HG03460 (cell line): Measurements from ENCODE around the gene OR11A1.

ENCODE experiments used
- ATAC-seq: cut with Tn5 transposase; IDR thresholded peaks from one replicate; pipeline ENCODE4 v1.9.1; 2021; ENCODE audit not compliant: unreplicated experiment

Gene OR11A1, protein sequence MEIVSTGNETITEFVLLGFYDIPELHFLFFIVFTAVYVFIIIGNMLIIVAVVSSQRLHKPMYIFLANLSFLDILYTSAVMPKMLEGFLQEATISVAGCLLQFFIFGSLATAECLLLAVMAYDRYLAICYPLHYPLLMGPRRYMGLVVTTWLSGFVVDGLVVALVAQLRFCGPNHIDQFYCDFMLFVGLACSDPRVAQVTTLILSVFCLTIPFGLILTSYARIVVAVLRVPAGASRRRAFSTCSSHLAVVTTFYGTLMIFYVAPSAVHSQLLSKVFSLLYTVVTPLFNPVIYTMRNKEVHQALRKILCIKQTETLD

DNA sequence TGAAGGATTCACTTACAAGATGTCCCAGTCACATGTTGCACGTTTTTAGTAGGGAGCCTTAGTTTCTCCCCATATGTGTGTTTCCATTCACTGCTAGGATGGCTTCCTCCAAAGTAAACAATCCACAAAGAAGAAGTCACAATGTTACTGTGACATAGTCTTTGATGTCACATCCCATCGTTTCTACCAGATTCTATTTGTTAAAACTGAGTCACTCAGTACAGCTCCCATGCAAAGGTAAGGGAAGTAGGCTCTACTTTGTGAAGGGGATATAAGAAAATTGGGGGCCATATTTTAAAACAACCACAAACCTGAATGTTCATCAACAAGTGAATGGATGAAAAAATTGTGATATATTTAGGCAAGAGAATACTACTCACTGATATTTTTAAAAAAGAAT is at the start of gene OR11A1, which contains the start of gene OR2H1:
OR11A1 (minus strand) TSS at position 101 of the 400 bp plus-strand sequence. CDS start 29,430 bp downstream, outside the sequence.
OR2H1 (plus strand) TSS at position 185 of the 400 bp plus-strand sequence. CDS start 4,615 bp downstream, outside the sequence.
- ATAC-seq: no peak

DNA sequence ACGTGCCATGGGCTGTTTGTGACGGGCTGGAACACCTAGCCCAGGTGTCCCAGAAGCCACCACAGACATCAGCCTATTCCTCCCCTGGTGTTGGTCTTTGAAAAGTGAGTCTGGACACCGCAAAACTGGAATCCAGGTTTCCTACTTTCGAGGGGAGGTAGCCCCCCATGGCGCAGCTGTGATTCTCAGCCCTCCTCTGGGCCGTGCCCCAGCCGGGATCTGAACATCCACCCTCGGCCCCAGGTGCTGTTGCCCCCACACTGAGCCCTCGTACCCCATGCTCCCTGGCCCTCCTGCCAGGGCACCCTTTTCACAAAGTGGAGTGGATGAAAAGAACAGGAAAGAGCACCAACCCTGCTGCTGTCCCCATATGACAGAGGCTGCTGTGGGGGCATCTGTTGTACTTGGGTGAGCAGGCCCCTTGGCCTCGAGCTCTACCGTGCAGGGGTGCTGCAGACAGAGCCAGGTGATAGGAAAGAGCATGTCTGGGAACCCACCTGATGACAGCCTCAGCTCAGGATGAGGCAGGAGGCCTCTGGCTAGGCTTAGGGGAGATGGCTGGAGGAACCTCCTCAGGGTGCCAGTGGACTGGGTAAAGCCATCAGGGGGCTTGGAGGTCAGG is 49.7 kb upstream of the OR11A1 start:
- no peak for ATAC-seq

DNA sequence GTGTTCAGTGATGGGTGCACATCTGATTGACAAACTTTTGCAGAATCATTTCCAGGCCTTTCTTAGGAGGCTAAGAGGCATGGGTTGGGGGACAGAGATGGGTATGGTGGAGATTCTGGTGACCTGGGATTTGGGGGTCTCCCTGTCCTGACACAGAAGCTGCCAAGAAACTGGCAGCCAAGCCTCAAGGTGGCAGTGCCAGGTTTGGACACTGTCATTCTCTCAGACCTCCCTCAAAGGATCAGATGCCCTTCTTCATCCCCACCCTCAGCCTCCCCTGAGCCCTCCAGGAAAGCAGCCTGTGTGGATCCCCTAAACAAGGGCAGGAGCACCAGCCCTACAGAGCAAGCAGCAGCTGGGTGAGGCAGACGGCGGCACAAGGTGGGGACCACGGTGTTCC is 48.9 kb upstream of the OR11A1 start:
- no peak for ATAC-seq

DNA sequence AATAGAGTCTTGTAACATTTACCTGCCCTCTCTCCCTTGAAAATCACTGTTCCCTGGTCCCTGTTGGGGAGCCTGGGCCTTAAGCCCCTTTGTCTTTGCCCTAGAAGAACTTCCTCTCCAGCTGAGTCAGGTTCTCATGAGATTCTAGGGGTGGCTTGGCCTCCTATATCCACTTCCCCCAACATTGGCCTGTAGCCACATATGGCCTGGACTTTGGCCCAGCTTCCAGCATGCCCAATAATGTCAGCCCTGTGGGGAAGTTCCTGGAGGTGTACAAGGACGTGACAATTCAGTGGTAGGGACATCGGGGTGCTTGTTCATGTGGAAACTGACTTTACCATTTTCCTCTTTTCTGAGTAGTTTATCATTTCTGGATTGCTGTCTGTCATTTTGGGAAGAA is 48.1 kb upstream of the OR11A1 start:
- ATAC-seq: no peak

DNA sequence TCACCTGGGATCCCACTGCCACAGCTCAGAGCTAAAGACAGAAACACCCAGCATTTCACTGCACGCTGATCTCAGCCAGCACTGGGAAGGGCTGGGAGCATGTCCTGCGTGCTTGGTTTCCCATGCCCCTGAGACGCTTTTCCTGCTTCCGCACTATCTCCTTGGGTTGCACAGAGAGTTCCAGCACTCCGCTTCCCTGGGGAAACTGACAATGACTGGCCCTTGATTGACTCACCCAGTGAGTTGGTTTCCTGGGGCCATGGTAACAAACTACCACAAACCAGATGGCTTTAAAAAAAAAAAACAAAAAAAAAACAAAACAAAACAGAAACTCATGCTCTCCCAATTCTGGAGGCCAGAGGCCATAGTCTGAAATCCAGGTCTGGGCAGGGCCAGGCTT is 45.7 kb upstream of the OR11A1 start:
- ATAC-seq: no peak

DNA sequence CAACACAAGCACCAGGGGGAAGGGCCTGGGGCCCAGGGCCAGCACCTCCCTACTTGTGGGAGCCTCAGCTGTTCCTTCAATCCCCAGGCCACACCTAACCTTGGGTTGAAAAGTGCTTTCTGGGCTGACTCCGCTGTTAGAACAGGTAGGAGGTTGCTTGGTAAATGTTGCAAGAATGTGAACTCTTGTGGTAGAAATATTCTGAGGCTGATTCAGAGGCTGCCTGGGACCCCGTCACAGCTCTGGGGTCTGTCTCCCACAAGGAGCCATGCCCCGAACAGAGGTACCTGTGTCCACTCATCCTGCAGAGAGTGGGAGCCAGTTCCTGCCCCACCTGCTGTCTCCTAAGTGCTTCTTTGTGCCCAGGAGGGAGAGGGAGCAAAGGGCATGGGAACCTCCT is 45.3 kb upstream of the OR11A1 start:
- no peak for ATAC-seq

DNA sequence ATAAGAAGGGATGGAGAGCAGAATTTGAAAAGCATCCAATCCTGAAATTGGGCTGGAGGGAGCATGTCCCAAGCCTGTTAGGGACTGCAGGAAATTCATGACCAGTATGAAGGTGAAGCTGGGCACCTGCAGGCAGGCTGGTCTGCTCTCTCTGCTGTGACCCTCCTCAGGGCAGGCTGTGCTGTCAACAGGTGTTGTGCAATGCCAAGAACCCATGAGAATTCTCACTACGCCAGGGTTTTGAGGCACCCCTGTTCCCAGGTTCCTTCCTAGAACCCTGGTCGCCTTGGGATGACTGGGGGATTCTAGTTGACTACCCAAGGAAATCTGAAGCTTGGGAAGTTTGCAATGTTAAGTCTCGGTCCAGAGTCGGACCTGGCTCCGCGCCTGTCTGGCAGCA is 44.2 kb upstream of the OR11A1 start:
- no peak for ATAC-seq

DNA sequence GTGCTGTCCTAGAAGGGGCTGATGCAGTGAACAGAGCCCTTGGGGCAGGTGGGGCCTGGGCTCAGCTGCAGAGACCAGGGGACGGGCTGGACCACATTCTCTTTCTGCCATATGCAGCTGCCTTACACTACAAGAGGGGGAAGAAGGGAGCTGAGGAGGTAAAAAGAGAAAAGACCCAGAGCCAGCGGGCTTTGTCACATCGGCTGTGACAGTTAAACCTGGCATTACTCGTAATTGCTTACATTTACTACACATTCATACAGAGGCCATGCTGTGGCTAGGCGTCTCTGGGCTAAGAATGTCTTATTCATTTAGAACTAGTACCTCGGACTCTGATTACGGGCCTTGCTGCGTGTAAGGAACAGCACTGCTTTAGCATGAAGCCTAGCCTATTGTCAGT is 43.7 kb upstream of the OR11A1 start:
- ATAC-seq: no peak

DNA sequence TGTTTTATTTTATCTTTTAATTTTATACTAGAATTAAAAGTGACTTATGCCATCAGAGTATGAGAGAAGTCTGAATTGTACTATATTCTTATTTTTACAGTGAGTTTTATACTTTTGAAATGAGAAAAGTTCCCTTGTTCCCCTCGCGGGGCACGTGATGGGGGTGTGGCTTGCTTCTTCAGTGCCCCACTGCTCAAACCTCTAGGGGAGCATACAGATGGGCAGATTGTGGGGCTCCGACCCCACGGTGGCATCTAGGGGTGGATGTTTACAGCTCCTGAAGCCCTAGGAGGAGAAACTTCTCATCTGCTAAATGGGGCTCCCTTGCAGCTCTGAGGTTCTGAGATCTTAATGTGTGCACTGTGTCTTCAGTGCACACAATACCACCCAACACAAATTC is 42.8 kb upstream of the OR11A1 start:
- ATAC-seq: no peak

DNA sequence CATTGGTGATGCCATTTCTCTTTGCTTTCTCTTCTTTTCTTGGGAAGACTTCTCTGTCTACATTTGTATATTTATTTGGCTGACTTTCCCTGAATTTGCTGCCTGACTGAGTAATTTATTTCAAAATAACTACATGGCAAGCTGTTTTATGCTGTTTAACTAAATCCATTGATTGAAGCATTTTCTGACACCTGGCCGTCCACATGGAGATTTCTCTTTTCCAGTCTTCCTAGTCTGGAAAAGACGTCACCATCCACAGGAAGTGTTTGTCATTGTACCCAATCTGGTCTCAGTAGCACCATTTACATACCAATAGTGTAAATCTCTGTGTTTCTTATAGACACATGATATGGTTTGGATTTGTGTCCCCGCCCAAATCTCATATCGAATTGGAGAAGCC is 40.1 kb upstream of the OR11A1 start:
- ATAC-seq: no peak

DNA sequence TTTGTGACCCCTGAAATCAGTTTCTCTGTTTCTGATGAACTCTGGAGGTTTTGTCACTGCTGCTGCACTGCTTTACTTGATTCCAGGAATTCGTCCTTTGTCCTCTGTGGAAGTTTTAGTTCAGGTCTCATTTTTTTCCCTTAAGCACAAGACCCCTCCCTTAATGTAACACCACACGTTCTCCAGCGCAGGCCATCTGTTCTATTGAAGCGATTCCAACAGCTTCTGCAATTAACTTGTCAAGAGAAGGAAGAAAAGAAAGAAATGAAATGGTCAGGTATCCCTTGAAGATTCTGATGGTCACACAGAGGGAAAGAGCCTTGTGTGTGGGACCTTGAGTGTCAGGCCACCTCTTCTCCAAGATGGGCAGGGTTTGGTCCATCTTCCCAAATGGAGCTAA is 38.7 kb upstream of the OR11A1 start:
- no peak for ATAC-seq

DNA sequence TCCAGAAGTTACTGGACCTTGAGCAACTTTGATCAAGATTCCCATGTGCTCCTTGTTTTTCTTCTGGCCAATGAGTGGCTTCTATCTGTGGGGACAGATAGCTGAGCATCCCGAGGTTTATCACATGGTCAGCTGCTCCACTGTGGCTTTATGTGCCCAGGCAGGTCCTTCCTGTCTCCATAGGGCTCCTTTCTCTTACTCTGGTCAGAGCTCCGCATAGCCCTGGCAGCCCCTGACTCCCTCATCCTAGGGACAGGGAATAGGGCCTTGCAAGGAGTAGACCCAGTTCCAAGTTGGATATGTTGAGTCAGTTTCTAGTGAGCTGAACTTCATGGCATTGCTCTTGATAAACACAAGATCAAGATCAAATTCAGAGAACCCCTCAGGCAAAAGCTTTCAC is 37.3 kb upstream of the OR11A1 start:
- ATAC-seq: no peak

DNA sequence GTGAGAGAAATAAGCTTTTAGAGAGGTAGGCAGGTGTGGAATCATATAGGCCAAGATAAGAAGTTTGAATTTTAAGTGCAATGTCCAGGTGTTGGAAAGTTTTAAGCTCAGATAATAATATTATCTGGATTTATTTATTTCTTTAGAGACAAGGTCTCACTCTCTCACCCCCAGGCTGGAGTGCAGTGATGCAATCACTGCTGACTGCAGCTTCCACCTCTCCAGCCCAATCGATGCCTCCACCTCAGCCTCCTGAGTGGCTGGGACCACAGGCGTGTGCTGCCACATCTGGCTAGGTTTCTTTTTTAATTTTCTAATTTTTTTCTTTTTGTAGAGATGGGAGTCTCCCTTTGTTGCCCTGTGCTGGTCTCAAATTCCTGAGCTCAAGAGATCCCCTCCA is 36.4 kb upstream of the OR11A1 start:
- ATAC-seq: no peak

DNA sequence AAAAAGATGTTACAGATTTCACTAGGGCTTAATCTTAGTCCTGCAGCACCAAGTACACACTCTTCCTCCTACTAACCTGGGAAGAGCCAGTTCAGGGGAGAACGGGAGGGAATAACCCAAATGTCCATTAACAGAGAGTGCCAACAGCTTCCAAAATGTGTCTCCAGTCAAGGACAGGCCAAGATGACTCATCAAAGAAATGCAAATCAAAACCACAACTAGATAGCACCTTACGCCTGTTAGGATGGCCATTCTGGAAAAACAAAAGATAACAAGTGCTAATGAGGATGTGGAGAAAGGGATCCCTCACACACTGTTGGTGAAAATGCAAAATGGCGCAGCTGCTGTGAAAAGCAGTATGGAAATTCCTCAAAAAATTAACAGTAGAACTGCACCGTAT is 34.7 kb upstream of the OR11A1 start:
- no peak for ATAC-seq

DNA sequence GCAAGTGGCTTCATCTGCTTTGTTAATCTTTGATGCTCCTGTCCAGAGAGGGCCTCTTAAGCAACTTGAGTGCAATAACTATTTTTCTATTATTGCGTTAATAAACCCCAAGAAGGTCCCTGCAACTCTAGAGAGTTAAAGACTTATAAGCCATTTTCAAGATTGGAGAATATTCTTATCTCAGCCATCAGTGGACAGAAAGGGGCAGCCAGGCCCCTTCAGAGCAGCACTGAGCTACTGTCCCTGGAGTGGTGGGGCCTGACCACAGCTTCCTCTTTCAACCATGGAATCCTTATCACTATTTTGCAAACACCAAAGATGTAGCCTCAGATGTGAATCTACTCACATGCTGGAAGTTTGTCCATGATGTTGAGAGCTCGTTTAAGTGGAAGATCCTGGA is 33.7 kb upstream of the OR11A1 start:
- ATAC-seq: no peak

DNA sequence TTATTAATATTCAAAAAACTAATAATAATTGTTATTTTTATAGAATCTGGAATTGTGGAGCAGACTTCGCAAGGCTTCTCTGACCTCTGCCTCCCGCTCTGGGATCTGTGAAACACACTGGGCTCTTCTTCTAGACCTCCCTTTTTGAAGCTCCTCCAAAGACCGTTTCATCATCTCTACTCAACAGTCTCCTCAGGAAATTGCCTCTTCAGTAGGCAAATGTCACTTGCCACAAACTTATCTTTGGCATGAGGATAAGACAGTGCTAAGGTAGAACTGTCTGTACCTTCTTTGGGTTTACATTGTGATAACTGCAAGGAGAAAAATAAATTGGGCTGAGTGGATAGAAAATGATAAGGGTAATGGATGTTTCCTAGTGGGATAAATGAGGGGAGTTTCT is 33.2 kb upstream of the OR11A1 start:
- no peak for ATAC-seq

DNA sequence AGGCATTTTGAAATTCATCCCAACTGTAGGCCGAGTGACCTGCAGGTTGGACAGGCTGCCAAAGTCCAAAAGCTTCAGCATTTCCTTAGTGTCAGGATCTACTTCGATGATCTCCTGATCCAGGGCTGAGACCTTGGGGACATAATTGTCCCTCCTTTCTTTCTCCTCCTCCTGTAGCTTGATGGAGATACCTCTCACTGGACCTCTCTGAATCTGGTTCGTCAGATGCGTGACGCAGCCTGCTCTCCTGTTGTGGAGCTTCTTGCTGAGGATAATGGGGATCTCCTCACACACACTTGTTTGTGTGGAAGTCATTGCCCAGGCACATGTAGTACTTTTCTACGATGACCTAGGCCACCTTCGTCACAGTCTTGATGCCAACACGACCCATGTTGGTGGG is 32.4 kb upstream of the OR11A1 start:
- no peak for ATAC-seq

DNA sequence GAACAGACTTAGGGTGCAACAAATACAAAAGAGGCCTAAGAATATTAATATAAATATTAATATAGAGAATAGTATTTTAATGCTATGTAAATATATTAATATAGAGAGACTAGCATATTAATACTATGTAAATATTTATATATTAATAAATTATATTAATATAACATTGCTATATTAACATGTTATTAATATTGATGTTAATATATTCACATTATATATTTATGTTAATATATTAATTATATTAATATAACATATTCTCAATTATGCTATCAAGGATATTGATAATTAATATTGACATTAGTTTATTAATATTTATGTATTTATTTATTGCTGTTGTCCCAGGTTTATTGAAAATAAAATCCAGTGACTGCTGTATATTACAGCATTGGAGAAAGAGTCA is 32.0 kb upstream of the OR11A1 start:
- no peak for ATAC-seq

DNA sequence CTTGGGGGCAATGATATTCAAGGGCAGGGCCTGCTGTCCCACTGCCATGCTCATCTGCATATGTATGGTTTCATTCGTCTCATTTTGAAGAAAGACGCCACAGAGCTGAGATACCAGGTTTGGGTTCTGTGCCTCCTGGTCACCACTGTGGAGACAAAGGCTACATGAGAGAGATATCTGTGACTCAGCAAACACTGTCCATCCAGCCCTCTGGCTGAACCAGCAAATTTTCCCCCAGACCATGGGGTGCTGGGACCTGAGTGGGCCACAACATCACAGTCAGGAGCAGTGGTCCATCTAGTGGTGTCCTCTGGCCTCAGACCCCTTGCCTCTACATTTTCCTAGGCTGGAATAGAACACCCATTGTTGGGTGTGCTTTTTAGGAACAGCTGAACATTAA is 30.8 kb upstream of the OR11A1 start, which contains the start of gene MAS1L:
MAS1L (minus strand) TSS at position 297 of the 400 bp plus-strand sequence; CDS start at position 243, 54 bp downstream.
- ATAC-seq: no peak

DNA sequence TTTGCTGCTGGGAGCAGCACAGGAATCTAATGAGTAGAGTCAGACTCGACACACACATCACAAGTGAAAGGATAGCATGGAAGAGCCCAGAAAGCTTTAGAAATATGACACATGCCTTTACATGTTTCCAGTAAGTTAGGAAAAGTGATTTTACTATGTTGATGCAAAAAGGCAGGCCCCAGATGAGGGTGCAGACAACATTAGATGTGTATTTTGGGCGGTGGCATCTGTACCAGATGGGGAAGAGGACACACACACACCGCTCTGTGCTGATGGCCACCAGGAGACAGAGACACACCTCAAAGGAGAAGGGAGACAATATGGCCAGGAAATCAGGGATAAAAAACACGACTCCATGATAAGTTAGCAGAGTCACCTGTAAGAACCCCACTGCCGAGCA is 30.3 kb upstream of the OR11A1 start:
- no peak for ATAC-seq

DNA sequence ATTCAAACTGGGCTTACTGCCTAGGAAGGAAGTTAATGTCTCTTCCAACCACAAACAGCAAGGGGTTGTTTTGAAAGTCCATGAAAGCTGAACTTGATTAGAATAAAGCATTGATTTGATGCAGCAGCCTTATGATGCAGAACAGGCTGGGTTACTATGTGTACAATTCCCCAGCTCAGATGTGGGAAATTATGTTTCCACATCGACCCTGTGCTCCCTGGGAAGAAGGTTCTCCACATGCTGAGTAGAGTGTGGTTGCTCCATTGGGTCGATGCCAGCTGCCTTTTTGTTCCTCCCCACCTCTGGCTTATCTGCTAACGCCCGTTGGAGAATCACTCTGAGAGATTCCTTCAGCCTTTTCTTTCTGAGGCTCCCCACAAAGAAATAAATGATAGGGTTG is 29.7 kb upstream of the OR11A1 start:
- no peak for ATAC-seq

DNA sequence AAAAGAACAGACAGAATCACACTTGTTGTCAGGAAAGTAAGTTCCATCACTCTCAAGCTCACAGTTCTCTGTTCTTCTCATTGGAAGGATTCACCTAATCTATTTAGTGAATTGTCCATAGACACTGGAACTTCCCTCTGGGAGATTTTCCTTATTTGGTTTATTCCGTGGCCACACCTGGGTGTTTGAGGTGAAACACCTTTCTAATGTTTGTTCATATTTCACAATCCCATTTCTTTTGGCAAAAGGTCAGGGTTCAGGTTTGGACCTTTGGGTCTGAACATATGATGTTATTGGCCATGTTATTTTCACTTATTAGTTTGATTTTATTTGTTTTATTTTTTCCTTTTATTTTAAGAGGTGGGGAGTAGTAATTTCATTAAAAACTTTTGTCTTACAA is 26.9 kb upstream of the OR11A1 start:
- no peak for ATAC-seq

DNA sequence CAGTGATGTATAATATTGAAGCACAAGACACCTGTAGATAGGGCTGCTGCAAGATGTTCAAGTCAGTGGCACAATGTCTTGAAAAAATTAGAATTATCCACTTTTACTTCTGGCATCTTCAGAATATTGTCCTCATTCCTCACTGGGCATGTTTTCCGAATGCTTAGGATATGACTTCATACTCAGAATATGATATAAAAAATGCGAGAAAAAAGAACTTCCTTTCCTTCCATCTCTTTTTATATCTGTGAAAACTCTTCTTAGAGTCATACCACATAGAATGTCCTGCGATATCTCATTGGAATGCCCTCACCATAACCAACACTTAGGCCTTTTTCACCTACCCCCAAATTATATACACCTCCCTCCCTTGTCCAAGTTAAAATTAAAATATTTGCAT is 26.3 kb upstream of the OR11A1 start:
- no peak for ATAC-seq
